Measurements from ENCODE around the gene ENTHD1.

Gene ENTHD1

GRCh38 chr22:39893526-39893925, at the start of gene ENTHD1:
TSS of gene ENTHD1 (minus strand) at chr22:39893760. CDS start at chr22:39887748, 6,012 bp downstream.
- DNase-seq (ENCODE audit: low read depth in 1 of 2, low spot score in 1 of 2) = no peak

- DNase-seq (ENCODE audit: low read depth in 1 of 2, low spot score in 1 of 2) = no peak
Measured at GRCh38 chr22:39943337-39943736, 49.8 kb upstream of the ENTHD1 start.

- no peak for DNase-seq (ENCODE audit: low read depth in 1 of 2, low spot score in 1 of 2)
Measured at GRCh38 chr22:39942439-39943230, 49.1 kb upstream of the ENTHD1 start.

- no peak for DNase-seq (ENCODE audit: low read depth in 1 of 2, low spot score in 1 of 2)
Measured at GRCh38 chr22:39941601-39942000, 48.0 kb upstream of the ENTHD1 start.

- no peak for DNase-seq (ENCODE audit: low read depth in 1 of 2, low spot score in 1 of 2)
Measured at GRCh38 chr22:39940757-39941305, 47.3 kb upstream of the ENTHD1 start.

GRCh38 chr22:39939830-39940229, 46.3 kb upstream of the ENTHD1 start:
- no peak for DNase-seq (ENCODE audit: low read depth in 1 of 2, low spot score in 1 of 2)

GRCh38 chr22:39938509-39939111, 45.0 kb upstream of the ENTHD1 start:
- no peak for DNase-seq (ENCODE audit: low read depth in 1 of 2, low spot score in 1 of 2)

GRCh38 chr22:39937906-39938305, 44.3 kb upstream of the ENTHD1 start:
- DNase-seq (ENCODE audit: low read depth in 1 of 2, low spot score in 1 of 2) = no peak

- DNase-seq (ENCODE audit: low read depth in 1 of 2, low spot score in 1 of 2) = no peak
Measured at GRCh38 chr22:39936523-39937145, 43.1 kb upstream of the ENTHD1 start.

- DNase-seq (ENCODE audit: low read depth in 1 of 2, low spot score in 1 of 2) = no peak
Measured at GRCh38 chr22:39935612-39936011, 42.1 kb upstream of the ENTHD1 start.

GRCh38 chr22:39935116-39935515, 41.6 kb upstream of the ENTHD1 start:
- DNase-seq (ENCODE audit: low read depth in 1 of 2, low spot score in 1 of 2) = no peak

GRCh38 chr22:39933741-39934140, 40.2 kb upstream of the ENTHD1 start:
- no peak for DNase-seq (ENCODE audit: low read depth in 1 of 2, low spot score in 1 of 2)

GRCh38 chr22:39932918-39933649, 39.5 kb upstream of the ENTHD1 start:
- DNase-seq (ENCODE audit: low read depth in 1 of 2, low spot score in 1 of 2) = no peak

GRCh38 chr22:39932166-39932565, 38.6 kb upstream of the ENTHD1 start:
- DNase-seq (ENCODE audit: low read depth in 1 of 2, low spot score in 1 of 2) = no peak

- DNase-seq (ENCODE audit: low read depth in 1 of 2, low spot score in 1 of 2) = no peak
Measured at GRCh38 chr22:39931251-39931650, 37.7 kb upstream of the ENTHD1 start.

- no peak for DNase-seq (ENCODE audit: low read depth in 1 of 2, low spot score in 1 of 2)
Measured at GRCh38 chr22:39928536-39929520, 35.3 kb upstream of the ENTHD1 start.

- no peak for DNase-seq (ENCODE audit: low read depth in 1 of 2, low spot score in 1 of 2)
Measured at GRCh38 chr22:39927544-39927943, 34.0 kb upstream of the ENTHD1 start.

- no peak for DNase-seq (ENCODE audit: low read depth in 1 of 2, low spot score in 1 of 2)
Measured at GRCh38 chr22:39926753-39927152, 33.2 kb upstream of the ENTHD1 start.

- no peak for DNase-seq (ENCODE audit: low read depth in 1 of 2, low spot score in 1 of 2)
Measured at GRCh38 chr22:39925909-39926679, 32.5 kb upstream of the ENTHD1 start.

Measured in activated CD4-positive, alpha-beta T cell treated with anti-CD3 and anti-CD28 coated beads, Interleukin-2, amount 50 U/mL, for 24 hours (primary cell).